ENCODE data around the gene ACBD6.

Gene ACBD6

DNA sequence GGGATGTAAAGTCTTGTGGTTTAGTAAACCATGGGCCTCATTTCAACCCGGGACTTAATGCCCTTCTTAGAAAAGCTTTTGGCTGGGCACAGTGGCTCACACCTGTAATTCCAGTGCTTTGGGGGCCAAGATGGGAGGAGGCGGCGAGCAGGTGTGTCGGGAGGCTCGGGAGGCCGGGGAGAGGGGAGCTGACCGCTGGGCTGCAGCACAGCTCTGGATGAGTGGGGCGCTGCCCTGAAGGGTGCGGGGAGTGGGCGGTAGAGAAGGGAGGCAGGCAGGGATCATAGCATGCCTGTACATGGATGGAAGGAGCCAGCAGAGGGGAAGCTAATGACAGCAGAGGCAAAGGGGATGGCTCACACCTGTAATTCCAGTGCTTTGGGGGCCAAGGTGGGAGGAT lies 241.3 kb downstream of the ACBD6 start:
- no peak for DNase-seq (ENCODE audit: extremely low read depth in 1 of 2, low read depth in 1 of 2)

DNA sequence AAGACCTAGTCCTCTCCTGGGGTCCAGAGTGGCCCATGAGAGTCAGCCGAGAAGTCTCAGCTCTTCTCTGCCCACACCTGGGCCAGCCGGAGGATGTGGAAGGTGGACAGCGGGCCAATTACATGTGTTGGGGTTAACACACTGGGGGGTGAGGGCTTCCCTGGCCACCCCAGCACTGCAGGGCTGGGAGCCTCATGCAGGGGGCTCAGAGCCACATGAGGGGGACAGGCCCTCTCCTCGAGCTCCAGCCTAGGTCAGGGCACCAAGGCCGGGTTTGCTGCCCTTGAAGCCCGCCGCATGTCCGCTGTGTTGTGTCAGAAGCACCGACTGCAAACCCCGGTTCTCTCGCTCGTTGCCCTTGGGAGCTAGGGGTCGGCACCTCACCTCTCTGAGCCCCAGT lies 241.8 kb downstream of the ACBD6 start:
- DNase-seq (ENCODE audit: extremely low read depth in 1 of 2, low read depth in 1 of 2) = no peak

DNA sequence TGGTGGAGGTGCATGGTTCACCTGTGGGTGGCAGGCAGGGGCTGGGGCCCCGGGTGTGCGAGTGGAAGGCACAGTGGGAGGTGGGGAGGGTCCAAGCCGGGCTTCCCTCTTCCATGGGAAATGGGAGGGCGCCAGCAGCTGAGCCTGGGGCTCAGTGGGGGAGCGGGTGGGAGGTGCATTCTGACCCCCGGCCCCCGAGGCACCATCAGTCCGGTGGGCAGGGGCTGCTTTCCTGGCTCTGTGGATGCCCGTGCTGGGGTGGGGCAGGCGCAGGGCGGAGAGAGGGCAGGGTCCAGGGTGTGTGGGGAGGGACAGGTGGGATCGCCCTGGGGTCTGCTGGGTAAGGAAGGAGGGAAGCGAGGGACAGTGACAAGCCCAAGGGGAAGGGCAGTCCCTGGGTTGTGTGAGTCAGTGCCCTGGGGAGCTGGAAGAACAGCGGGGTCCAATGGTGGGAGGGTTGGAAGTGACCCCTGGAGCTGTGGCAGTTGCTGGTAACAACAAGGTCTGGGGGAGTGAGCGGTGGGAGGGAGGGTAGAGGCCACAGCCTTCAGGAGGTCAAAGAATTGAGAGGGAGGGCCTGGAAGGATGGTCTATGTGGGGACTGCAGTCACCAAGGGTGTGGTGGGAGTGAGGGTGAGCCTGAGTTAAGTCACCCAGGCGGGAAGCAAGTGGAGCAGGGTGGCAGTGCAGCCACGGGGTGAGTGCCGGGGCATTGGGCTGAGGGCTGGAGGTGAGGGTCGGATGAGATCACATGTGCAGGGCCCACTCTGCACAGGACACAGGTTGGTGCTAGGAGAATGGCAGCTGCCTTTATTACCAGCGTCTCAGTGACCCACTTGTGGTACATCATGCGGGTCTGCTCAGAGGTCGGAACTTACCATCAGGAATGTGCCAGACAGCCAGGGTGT lies 242.7 kb downstream of the ACBD6 start:
- DNase-seq (ENCODE audit: extremely low read depth in 1 of 2, low read depth in 1 of 2) = no peak

DNA sequence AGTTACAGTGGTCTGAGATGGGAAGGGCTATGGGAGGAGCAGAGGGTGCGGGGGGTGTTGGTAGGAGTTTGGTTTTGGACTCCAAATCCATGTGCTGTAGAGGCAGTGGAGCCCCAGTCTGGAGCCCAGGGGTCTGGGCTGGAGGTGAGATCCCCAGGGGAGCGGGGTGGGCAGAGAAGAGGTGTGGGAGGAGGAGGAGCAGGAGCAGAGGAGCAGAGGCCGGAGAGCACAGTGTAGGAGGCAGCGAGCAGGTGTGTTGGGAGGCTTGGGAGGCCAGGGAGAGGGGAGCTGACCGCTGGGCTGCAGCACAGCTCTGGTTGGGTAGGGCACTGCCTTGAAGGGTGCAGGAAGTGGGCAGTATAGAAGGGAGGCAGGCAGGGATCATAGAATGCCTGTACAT lies 243.4 kb downstream of the ACBD6 start:
- no peak for DNase-seq (ENCODE audit: extremely low read depth in 1 of 2, low read depth in 1 of 2)

DNA sequence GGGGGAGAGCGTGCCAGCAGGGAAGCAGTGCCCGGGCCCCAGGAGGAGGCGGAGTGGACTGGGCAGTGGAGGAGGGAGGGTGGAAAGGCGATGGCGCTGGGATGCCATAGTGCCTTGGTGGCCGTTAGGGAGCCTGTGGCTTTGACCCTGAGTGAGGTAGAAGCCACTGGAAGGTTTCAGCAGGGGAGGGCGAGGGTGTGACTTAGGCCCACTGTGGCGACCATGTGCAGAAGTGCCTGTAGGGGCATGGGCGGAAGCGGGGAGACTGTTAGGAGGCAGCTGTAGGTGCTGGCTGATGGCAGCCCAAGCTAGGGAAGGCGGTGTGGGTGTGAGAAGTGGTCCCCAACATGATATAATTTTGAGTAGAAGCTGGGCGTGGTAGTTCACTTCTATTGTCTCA lies 244.1 kb downstream of the ACBD6 start:
- DNase-seq (ENCODE audit: extremely low read depth in 1 of 2, low read depth in 1 of 2) = no peak

DNA sequence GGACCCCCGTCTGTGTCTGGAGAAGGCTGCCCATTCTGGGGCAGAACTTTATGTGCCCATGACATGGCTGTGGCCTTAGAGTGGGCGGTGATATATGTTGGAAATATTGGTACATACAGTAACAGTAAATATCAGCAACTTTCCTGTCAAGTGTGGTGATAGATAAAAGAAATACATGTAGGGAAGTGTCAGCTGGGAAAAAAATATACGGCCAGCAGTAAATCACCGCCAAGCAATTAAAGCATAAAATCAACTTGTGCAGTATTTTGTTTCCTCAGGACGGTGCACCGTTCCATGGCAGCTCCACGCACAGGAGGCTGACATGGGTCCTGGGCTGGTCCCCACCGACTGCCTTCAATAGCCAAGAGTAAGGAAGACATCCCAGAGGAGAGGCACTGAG lies 244.9 kb downstream of the ACBD6 start:
- no peak for DNase-seq (ENCODE audit: extremely low read depth in 1 of 2, low read depth in 1 of 2)

DNA sequence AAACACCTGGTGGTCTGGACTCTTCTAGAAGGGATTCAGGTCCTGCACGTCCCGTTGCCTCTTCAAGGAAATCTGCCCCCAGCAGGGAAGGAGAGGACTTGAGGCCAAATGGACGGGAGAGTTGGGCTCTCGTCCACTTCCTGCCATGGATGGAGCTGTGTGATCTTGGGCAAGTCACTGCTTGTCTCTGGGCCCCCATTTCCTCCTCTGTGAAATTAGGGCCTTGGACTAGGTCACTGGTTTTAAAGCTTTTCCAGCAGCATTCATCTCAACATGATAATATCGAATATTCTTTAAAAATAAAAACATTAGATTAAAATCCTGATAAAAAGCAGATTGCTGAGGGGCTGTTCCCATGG lies 245.4 kb downstream of the ACBD6 start:
- no peak for DNase-seq (ENCODE audit: extremely low read depth in 1 of 2, low read depth in 1 of 2)

DNA sequence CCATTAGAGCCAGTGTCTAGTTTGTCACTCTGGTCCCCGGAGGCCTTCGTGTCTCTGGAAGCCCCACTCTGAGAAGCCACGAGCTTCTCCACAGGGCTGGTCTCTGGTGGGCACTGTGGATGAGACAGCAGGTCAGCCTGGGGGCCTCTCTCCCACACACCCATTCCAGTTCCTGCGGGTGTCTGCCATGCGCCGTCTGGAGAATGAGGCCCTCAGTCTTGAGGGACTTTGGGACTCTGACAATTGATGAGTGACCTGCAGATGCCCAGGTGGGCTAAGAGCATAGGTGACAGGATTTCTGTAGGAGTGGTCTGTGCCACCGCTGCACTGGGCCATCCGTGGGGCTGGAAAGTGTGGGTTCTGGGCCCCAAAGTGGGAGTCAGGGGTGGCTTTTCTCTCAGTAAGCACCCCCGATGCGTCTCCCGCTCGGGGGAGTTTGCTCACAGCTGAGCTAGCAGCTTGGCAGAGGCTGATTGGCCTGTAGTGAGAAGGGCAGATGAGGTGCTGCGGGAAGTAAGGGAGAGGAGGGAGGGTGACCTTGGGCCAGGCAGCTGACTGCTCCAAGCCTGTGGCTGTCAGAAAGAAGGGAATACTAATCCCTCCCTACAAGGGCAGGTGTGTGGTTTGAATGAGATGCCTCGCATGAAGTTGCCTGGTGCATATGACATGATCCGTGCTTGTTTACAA lies 245.9 kb downstream of the ACBD6 start:
- no peak for DNase-seq (ENCODE audit: extremely low read depth in 1 of 2, low read depth in 1 of 2)

DNA sequence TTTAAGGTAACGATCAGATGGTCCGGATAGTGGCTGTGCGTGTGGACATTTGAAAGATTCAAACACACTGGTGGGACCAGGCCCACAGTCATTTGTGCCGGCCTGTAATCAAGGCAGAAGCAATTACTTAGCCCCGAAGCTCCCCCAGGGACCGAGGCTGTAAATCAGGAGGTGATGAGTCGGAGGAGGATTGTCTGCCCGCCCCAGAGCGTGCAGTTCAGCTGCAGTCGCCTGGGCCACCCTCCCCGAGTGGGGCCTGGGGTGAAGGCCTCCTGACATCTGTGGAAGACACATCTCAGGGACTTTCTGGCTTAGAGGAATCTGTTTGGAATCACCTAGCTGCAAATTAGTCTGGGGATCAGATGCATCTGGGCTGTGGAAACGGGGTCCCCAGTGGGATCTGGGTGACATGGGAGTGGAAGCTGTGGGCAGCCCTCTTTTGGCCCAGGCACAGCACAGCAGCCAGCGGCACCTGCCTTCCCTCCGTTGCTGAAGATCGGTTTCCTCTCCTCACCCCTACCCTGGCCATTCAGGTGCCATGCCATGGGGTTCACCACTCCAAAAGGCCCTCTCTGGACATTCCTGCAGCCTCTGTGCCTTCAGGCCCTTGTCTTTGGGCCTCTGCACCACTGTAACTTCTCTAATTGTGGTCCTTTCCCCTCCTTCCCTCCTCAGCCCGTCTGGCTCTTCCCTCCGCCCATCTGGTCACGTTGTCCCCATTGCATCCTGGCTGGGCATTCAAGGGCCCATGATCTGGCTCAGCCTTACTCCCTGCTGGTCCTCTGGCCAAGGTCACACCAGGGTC lies 246.6 kb downstream of the ACBD6 start:
- DNase-seq (ENCODE audit: extremely low read depth in 1 of 2, low read depth in 1 of 2) = no peak

DNA sequence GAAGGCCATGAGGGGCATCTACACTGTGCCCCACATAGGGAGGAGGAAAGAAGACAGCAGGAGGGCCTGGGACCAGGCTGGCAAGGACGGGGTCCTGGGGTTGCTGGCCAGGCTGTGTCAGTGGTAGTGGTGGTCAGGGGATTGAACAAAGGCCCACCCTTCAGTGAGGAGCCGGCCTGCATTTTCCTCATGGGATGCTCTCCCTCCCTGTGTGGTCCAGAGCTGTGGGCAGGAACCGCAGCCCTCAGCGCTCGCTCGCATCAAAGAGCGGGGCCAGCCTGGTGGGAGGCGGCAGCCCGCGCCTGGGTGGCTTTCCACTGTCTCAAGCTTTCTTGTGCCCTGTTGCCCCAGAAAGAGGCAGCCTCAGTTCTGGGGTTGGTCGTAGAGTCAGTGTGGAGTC lies 247.5 kb downstream of the ACBD6 start:
- no peak for DNase-seq (ENCODE audit: extremely low read depth in 1 of 2, low read depth in 1 of 2)

DNA sequence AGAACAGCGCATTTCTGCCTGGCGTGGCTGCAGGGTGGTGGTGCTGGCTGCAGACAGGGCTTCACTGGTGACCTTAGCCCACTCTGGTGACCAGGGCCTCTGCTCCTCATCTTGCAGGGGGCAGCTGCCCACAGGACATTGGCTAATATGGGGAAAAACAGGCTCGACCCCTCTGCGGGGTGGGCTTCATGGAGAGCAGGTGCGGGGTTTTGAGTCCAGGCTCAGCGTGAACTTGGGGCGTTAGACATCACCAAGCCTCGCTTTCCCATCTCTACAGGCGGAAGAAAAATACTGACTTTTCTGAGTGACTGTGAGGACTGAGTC lies 247.9 kb downstream of the ACBD6 start:
- DNase-seq (ENCODE audit: extremely low read depth in 1 of 2, low read depth in 1 of 2) = no peak

DNA sequence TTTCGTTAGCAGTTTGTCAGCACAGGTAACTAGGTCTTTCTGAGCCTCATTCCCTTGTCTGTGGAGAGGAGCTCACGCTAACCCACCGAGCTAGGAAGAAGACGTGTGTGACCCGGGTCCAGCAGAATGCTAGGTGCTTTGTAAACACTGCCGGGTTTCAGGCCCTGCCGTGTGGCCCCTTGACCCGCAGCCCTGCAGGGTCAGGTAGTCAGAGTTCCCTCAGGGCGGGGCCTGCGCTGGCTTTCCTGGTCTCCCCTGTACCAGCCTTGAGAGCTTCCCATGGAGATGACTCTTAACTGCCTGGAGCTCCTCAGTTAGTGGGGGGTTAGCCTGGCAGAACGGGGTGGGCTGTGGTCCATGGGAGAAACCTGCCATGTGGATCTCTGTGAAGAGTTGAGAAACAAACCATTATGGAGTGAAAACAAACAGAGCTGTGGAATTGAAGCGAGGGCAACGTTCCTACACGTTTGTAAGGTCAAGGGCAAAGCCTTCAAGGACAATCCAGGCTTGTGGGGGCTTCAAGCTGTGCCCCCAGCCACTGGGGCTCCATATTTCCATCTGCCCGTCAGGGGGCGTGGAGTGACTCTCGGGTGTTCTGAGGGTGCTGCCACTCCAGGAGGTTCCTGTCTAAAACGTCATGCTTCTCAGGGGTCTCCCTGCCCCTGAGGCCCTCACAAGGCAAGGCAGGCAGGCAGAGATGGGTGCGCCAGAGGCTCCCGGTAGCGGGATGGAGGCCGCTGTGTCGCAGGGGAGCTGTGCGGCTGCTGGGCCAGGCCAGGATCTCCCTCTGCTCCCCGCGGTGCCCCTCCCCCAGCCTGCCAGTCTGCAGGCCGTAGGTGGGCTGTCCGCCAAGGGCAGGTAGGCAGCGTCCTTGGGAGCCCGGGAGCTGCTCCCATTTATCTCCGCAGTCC lies 248.5 kb downstream of the ACBD6 start:
- no peak for DNase-seq (ENCODE audit: extremely low read depth in 1 of 2, low read depth in 1 of 2)

DNA sequence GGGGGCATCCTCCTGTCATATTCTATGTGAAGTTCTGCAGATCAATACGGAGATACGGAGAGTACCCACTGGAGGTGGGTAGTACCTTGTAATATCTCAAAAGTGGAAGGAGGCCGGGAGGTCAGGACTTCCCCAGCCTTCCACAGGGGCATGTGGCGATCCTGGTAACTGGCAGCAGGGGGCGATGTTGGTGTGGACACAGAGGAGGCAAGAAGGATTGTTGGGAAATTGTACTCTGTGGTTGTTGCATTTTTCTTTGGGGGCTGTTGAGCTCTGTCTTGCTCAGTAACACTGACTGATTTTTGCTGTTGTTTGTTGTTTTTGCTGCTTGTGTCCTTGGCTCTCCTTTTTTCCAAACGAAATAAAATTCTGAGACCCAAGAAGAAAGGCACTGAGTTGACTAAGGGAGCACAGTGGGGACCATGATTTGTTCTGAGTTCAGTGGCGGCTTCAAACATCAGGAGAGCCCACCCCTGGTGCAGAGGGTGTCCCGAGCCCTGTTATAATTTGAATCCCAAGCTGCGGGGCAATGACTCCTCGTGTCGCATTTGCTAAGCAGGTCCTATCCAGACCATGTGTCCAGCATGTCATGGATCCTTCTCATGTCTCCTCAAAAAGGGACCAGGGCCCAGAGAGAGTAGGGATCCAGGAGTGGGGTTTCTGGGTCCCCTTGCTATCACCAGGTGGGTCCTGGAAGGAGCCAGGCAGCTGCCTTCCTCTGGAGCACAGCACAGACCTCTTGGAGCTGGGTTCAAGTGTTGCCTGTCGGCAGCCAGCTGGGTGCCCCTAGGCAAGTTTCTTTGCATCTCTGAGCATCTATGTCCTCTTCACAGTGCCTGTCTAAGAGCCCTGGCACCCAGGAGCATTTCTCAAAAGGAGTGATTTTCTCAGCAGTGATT lies 249.5 kb downstream of the ACBD6 start:
- DNase-seq (ENCODE audit: extremely low read depth in 1 of 2, low read depth in 1 of 2) = peak; percentile 34 to 55

DNA sequence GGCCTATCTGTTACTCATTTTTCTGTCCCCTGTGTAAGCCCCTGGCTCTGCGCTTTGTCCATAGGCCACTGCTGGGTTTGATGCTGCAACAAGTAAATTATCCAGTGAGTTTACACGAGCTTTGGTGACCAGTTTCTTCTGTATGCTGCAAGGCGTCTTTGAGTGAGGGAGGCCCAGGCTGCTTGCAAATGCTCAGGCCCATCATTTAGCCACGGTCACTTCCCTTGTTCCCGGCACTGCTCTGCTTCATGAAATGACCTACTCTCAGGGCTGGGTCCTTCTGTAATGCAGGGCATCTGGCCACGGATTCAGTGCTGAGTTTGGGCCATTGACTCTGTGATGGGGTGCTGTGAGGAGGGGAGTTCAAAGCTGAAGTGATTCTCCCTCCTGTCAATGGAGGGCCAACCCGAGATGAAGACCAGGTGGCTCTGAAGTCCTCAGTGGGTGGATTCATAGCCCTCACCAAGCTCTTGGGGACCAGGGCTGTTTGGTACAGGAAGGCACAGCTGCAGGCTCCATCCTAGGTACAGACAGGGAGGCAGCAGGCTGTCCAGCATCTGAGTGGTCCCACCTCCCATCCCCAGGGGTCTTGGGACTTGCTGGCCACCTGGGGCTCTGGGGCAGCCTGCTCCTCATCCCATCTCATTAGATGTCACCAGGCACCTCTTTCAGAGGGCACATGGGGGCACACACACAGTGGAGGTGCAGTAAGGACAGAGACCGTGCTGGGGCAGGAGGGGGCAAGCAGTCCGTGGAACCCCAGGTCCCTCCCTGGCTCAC lies 250.7 kb downstream of the ACBD6 start:
- DNase-seq (ENCODE audit: extremely low read depth in 1 of 2, low read depth in 1 of 2) = no peak

DNA sequence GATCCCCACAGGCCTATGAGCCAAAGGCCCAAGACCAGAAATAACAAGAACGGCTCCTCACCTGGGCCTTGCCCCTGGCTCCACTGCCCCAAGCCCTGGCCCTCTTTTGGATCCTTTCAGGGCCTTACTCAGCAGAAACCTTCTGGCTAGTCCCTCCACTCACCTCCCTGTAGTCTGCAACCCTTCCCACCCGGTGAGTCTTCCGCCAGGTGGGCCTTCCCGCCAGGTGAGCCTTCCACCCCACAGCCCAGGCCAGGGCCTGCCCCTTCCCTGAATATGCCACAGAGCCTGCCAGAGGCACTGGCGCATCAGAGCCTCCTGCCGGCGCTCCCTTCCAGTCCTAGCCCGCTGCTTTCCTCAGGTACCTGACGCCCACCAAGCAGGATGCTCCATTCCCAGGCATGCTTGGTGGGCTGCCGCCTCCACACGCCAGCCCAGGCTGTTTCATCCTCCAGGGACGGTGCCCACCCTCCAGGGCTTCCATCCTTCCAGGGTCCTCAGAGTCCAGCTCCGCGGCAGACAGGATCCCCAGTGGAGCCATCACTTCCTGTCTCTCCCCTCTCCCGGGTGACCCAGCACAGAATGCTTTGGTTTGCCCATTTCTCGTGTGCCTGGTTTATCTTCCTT lies 251.4 kb downstream of the ACBD6 start:
- DNase-seq (ENCODE audit: extremely low read depth in 1 of 2, low read depth in 1 of 2) = no peak

DNA sequence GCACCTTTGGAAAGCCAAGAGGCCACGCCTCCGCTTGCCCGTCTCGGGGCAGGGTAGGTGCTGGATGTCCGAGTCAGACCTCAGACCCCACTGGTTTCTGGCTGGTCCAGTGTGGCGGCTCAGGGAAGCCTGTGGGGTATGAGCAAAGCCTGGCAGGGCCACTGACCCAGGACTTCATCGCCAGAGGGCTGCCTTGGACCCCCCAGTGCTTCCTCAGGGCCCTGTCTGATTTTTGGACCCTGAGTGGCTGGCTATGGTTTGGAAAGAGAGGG lies 251.9 kb downstream of the ACBD6 start:
- no peak for DNase-seq (ENCODE audit: extremely low read depth in 1 of 2, low read depth in 1 of 2)

DNA sequence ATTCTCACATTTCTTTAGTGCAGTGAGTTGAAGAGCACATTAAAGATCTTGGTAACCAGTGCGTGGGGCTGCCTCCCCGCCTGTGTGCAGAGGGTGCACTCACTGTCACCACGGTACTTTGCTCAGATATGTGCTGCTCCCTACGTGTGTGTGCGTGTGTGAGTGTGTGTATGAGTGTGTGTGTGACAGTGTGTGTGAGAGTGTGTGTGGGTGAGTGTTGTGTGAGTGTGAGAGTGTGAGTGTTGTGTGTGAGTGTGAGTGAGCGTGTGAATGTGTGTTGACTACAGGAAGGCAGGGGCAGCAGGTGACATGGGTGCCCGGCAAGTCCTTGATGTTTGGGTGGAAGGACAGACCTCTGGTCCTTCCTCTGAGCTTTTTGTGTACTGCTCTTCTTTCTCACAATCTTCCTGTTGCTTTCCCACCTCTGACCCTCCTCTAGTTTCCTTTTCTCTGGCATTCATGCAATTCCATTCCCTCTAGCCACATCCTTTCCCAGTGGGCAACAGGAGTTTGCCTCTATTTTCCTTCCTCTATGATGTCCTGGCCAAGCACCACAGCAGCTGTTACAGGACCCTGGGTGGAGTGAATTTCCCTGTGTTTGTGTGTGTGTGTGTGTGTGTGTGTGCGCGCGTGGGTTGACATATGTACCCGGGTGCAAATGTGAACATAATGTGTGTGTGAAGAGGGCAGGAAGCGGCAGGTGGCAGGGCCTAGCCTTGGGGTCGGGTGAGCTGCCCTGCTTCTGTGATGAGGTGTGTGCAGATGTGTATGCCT lies 252.5 kb downstream of the ACBD6 start:
- no peak for DNase-seq (ENCODE audit: extremely low read depth in 1 of 2, low read depth in 1 of 2)

Data from stimulated activated CD8-positive, alpha-beta memory T cell treated with anti-CD3 and anti-CD28 coated beads, Interleukin-7, amount 100 ng/mL, for 48 hours (primary cell).